H1 (cell line): Measurements from ENCODE around the gene CYBA. TPM values are rescaled to one million over a fixed set of nuclear protein-coding genes. Genes with fewer than 3 reads are reported as not detected.

ENCODE experiments used
- JUND ChIP-seq: IDR thresholded peaks from 2 replicates; pipeline ENCODE4 v1.6.1; 2011; ENCODE audit warnings: mild to moderate bottlenecking, improper control_type of control experiment, low read length
- RFX5 ChIP-seq: IDR thresholded peaks from 2 replicates; pipeline ENCODE4 v1.6.1; 2011; ENCODE audit warnings: low read depth, low read length, improper control_type of control experiment, borderline replicate concordance
- polyA plus RNA-seq, 7 experiments: library from polyadenylated mRNA; depleted of rRNA in 3 of 7; stranded (reverse) in 5 of 7; unstranded in 2 of 7; fragments of >200 nt in 5 of 7; fragments of 200-250 nt in 2 of 7; gene quantifications; 1 replicate in 5 of 7; 2 replicates in 1 of 7; 4 replicates in 1 of 7; pipeline versions ENCODE4 v1.2.1 to v1.2.3, GENCODE V29; 2011 to 2013; ENCODE audit warnings: missing spikeins in 2 of 7, mixed read lengths in 2 of 7
- total RNA-seq: library from RNA; stranded (reverse); fragmentation: NEBNext Ultra II Directional; extraction: Animal tissue kit (Norgen Biotek cat#: 25700); gene quantifications from 2 replicates; pipeline ENCODE4 v1.2.1, GENCODE V29; 2021

Gene CYBA
- total and polyA plus RNA-seq, 2 of the 8 experiments (the other 6 are each of a cell fraction or from before 2014, with no cell fraction given): 136 to 254 TPM

DNA sequence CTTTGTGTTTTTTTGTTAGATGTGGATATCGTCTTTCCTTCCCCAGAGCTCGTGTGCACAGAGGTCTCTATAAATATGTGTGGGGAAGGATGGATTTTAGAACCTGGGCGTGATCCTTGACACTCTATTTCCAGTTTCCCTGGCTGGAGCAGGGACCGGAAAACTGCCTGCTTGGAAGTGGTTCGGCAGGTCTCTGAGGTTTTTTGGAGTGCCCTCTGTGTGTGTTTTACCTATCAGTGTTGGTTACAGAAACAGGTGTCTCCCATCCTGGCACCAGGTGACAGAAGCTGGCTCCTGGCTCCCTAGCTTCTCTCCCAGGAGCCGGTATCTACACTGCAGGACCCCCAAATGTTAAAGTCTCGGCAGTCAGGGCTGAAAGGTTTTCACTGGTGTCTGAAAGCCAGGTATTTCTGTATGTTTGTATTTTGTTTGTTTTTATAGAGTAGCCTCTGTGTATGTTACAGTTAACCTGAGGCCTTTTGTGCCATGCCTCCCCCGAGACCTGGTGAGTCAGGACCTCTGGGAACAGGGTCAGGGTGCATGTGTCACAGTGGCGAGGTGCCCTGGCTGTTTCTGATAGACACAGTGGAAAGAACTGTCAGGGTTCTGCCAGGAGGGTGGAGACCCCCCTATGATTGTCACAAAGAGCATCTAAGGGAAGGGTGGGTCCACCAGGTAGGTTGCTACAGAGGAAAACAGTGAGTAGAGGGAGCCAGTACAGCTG lies 49.4 kb downstream of the CYBA start (continued):
- TF ChIP-seq JUND: no peak
- no peak for TF ChIP-seq RFX5
